ENCODE data around the gene USP6NL. TPM values are rescaled to one million over a fixed set of nuclear protein-coding genes. Genes with fewer than 3 reads are reported as not detected.
A peak's percentile ranks its signal among the peaks of the same experiment; 100 is the strongest.

The USP6NL gene
- total RNA-seq, 1 donor from 2014 or later = 13.8 TPM

DNA sequence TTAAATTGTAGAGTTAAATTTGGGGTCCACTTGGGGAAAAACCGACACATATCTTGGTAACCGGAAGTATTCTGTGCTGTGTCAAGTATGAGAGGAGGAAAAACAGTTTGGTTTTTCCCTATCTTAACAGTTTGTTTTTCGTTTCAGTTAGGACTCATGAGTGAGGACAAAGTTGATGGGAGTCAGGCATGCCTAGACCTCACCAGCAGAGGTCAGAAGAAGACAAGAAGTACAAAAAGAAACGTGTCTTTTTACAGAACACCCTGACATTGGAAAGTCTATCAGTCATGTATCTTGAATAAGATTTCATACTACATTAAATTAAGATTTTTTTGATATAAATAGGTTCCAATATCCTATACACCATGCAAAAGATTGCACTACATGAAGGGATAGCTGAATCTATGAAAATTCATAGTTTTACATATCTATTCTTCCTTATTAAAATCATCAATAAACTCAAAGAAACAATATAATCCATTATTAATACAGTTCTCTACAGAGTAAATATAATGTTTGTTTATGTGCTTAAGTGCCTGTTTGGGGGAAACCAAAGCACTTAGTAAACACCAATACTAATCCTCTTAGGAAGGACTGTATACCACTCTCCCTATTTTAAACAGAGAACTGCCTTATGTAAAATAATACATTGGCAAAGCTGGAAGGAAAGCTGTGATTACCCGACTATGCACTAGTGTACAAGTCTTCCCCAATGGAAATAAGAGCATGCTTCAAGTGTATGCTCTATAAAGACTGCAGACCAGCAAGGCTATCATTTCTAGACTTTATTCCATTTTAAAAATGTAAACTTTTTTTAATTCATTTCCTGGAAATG, 95.6 kb downstream of the USP6NL start:
- TF ChIP-seq, protein P1, sequence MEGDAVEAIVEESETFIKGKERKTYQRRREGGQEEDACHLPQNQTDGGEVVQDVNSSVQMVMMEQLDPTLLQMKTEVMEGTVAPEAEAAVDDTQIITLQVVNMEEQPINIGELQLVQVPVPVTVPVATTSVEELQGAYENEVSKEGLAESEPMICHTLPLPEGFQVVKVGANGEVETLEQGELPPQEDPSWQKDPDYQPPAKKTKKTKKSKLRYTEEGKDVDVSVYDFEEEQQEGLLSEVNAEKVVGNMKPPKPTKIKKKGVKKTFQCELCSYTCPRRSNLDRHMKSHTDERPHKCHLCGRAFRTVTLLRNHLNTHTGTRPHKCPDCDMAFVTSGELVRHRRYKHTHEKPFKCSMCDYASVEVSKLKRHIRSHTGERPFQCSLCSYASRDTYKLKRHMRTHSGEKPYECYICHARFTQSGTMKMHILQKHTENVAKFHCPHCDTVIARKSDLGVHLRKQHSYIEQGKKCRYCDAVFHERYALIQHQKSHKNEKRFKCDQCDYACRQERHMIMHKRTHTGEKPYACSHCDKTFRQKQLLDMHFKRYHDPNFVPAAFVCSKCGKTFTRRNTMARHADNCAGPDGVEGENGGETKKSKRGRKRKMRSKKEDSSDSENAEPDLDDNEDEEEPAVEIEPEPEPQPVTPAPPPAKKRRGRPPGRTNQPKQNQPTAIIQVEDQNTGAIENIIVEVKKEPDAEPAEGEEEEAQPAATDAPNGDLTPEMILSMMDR (IDR thresholded peaks at IDR 0.05) = peak; percentile 88
- no peaks in the 10 kb centered on the region for H3K27me3 Mint-ChIP-seq (ENCODE audit: unreplicated experiment)
- no peak overlapping the region for H3K4me3 Mint-ChIP-seq (ENCODE audit: unreplicated experiment)
- H3K36me3 Mint-ChIP-seq (ENCODE audit: unreplicated experiment) = peaks cover 2% of the 10 kb centered on the region
- no peak overlapping the region for H3K27ac Mint-ChIP-seq (ENCODE audit: unreplicated experiment)
- H3K4me1 Mint-ChIP-seq (ENCODE audit: unreplicated experiment) = no peaks in the 10 kb centered on the region
- no peak for DNase-seq (ENCODE audit: extremely low spot score, unreplicated experiment)
- no peaks in the 10 kb centered on the region for H3K9me3 Mint-ChIP-seq (ENCODE audit: unreplicated experiment)

DNA sequence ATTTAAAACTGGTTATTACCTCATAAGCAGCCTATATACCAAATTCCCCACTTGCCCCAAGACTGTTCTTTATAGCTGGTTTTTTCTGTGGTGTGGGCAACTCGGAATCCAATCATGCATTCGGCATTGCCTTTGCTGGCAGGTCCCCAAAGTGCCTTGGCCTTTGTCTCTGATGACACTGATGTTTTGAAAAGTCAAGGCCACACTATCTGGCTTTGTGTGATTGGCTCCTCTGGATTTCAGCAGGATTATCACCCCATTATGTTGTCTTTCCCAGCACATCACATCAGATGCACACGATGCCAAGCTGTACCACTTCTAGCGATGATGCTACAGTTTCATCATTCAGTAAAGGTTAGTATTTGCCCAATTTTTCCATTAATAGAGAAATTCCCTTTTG, 97.7 kb downstream of the USP6NL start:
- H3K27ac Mint-ChIP-seq (ENCODE audit: unreplicated experiment) = no peak overlapping the region
- no peak overlapping the region for H3K4me3 Mint-ChIP-seq (ENCODE audit: unreplicated experiment)
- H3K27me3 Mint-ChIP-seq (ENCODE audit: unreplicated experiment) = no peaks in the 10 kb centered on the region
- no peak for DNase-seq (ENCODE audit: extremely low spot score, unreplicated experiment)
- no peaks in the 10 kb centered on the region for H3K9me3 Mint-ChIP-seq (ENCODE audit: unreplicated experiment)
- peaks cover 4% of the 10 kb centered on the region for H3K36me3 Mint-ChIP-seq (ENCODE audit: unreplicated experiment)
- peaks cover 3% of the 10 kb centered on the region for H3K4me1 Mint-ChIP-seq (ENCODE audit: unreplicated experiment)
- TF ChIP-seq, protein P1 (IDR thresholded peaks at IDR 0.05) = no peak

DNA sequence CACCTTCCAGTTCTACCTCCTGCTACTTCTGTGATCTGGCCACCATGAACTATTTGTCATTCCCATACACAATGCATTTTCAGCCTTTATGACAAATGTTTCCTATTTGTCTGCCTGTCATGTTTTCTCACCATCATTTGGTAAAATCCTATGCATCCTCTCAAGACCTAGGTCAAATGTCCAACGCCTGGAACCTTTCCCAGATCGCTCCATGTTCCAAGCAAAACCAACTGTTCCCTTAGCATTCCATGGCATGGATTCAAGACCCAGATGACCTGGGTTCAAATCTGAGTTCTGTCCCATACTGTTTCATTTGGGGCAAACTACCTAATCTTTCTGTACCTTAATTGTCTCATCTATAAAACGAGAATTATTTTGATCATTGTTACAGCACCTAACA, 98.9 kb downstream of the USP6NL start:
- no peak overlapping the region for H3K27ac Mint-ChIP-seq (ENCODE audit: unreplicated experiment)
- H3K4me3 Mint-ChIP-seq (ENCODE audit: unreplicated experiment) = no peak overlapping the region
- TF ChIP-seq, protein P1 (IDR thresholded peaks at IDR 0.05) = no peak
- peaks cover 5% of the 10 kb centered on the region for H3K36me3 Mint-ChIP-seq (ENCODE audit: unreplicated experiment)
- peaks cover 3% of the 10 kb centered on the region for H3K4me1 Mint-ChIP-seq (ENCODE audit: unreplicated experiment)
- no peaks in the 10 kb centered on the region for H3K9me3 Mint-ChIP-seq (ENCODE audit: unreplicated experiment)
- no peaks in the 10 kb centered on the region for H3K27me3 Mint-ChIP-seq (ENCODE audit: unreplicated experiment)
- no peak for DNase-seq (ENCODE audit: extremely low spot score, unreplicated experiment)

DNA sequence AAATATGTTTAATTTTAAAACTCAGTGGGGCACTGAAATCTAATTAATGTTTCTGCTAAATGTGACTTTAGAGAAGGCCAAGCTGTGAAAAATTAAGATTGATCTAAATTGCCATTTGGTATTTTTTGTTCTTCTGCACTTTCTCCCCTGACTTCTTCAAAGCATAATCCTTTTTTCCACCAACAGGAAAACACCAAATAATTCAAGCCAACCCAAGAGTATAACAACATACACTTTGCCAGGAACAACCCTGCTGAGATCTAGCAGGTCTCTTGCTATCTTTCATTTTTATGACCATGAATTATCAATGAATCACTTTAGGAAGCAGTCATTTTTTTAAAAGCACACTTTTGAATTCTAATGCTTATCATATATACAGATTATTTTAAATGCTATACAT, 100.1 kb downstream of the USP6NL start:
- no peaks in the 10 kb centered on the region for H3K9me3 Mint-ChIP-seq (ENCODE audit: unreplicated experiment)
- peaks cover 5% of the 10 kb centered on the region for H3K4me1 Mint-ChIP-seq (ENCODE audit: unreplicated experiment)
- H3K4me3 Mint-ChIP-seq (ENCODE audit: unreplicated experiment) = no peak overlapping the region
- no peak for DNase-seq (ENCODE audit: extremely low spot score, unreplicated experiment)
- no peaks in the 10 kb centered on the region for H3K27me3 Mint-ChIP-seq (ENCODE audit: unreplicated experiment)
- H3K27ac Mint-ChIP-seq (ENCODE audit: unreplicated experiment) = no peak overlapping the region
- peaks cover 10% of the 10 kb centered on the region for H3K36me3 Mint-ChIP-seq (ENCODE audit: unreplicated experiment)
- TF ChIP-seq, protein P1 (IDR thresholded peaks at IDR 0.05) = no peak

DNA sequence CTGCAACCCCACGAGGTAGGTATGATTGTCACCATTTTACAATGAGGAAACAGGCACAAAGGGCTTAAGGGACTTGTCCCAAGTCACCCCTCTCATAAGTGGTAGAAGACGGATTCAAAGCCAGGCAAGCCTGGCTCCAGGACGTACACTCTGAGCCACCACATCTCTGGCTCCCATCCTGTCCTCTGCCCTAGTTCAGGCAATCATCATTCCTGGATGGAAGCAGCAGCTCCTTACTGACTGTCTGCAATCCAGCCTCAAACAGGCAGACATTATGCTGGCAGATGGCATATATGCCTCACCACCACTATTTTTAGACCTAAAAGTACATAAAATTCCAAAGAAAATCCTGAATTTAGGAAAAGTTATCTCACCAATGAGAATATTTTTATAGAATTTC, 100.7 kb downstream of the USP6NL start:
- no peak overlapping the region for H3K4me3 Mint-ChIP-seq (ENCODE audit: unreplicated experiment)
- DNase-seq (ENCODE audit: extremely low spot score, unreplicated experiment) = no peak
- H3K27ac Mint-ChIP-seq (ENCODE audit: unreplicated experiment) = no peak overlapping the region
- peaks cover 10% of the 10 kb centered on the region for H3K36me3 Mint-ChIP-seq (ENCODE audit: unreplicated experiment)
- H3K27me3 Mint-ChIP-seq (ENCODE audit: unreplicated experiment) = no peaks in the 10 kb centered on the region
- no peaks in the 10 kb centered on the region for H3K9me3 Mint-ChIP-seq (ENCODE audit: unreplicated experiment)
- H3K4me1 Mint-ChIP-seq (ENCODE audit: unreplicated experiment) = peaks cover 5% of the 10 kb centered on the region
- TF ChIP-seq, protein P1 (IDR thresholded peaks at IDR 0.05) = no peak

Data from osteocyte (in vitro differentiated cells).